Hippocampal formation (tissue), 2 donors: Measurements from ENCODE around the gene AEBP2.
"Not testable (repeated sequence)": the region's sequence is repeated elsewhere in the genome, so short reads cannot be mapped to it uniquely, and the experiment has no call there.

Experiments used
- DNase-seq, 2 donors: peaks; one replicate each; lab custom pipeline; 2025; lab: John Stamatoyannopoulos, UW

AEBP2 gene

DNA sequence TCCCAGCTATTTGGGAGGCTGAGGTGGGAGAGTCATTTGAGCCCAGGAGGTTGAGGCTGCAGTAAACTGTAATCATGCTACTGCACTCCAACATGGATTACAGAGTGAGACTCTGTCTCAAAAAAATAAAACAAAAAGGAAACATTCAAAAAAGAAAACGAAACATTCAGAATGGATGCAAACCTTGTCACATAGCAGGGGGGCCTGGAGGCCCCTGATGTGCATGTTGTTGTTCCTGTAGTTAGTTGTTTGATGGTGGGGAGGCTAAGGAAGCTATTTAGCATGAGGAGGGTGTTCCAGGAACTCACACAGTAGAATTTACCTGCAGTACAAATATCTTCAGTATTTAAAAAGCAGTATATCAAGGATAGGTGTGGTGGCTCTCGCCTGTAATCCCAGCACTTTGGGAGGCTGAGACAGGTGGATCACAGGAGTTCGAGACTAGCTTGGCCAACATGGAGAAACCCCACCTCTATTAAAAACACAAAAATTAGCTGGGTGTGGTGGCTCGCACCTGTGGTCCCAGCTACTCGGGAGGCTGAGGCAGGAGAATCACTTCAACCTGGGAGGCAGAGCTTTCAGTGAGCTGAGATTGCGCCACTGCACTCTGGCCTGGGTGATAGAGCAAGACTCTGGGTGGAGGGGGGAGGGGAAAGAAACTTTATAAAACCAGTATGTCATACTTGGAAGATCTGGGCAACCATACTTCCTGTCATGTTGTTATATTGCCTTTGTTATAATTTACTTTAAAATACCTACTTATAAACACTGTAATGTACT, 17.6 kb upstream of the AEBP2 start:
- DNase-seq = no peak

DNA sequence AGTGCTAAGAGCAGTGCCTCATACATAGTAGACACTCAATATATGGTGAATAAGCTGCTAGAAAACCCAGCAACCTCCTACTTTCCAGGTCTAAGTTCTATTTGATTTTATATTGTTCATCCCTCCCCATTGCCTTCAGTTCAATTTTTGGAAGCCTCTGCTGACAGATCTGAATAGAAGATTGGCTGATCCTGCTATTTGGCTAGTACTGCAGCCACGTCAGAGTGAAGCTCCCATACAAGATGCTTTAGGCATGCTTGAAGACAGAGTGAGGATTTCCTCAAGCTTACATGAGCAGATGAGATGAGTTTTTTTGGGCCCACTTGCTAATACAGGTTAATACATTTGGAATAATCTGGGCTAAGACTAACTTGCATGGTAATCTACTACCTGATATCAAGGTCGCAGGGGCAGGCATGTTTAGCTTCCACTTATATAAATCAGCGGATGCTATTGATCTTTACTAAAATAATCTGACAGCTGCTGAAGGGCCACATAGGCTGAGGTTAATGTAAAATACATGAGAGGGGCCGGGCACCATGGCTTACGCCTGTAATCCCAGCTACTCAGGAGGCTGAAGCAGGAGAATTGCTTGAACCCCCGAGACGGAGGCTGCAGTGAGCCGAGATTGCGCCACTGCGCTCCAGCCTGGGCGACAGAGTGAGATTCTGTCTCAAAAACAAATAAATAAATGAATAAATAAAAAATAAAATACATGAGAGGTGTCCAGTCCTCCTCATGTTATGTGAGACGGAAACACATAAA, 15.9 kb upstream of the AEBP2 start:
- no peak for DNase-seq

DNA sequence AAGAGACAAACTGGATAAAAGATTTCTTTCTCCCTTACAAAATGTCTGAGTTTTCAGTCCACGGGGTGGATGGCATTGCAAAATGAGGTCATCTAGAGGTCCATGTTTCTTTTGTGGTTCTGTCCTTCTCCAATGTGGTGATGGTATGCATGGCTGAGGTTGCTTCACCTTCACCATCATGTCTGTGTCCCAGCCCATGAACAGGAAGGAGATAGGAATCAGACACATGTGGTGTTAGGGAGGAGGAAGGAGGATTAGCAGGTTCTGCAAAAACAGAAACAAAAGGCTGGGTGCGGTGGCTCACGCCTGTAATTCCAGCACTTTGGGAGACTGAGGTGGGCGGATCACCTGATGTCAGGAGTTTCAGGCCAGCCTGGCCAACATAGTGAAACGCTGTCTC, 11.0 kb upstream of the AEBP2 start:
- DNase-seq = no peak

DNA sequence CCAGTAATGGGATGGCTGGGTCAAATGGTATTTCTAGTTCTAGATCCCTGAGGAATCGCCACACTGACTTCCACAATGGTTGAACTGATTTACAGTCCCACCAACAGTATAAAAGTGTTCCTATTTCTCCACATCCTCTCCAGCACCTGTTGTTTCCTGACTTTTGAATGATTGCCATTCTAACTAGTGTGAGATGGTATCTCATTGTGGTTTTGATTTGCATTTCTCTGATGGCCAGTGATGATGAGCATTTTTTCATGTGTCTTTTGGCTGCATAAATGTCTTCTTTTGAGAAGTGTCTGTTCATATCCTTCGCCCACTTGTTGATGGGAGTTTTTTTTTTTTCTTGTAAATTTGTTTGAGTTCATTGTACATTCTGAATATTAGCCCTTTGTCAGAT, 9.8 kb upstream of the AEBP2 start:
- DNase-seq = not testable (repeated sequence)

DNA sequence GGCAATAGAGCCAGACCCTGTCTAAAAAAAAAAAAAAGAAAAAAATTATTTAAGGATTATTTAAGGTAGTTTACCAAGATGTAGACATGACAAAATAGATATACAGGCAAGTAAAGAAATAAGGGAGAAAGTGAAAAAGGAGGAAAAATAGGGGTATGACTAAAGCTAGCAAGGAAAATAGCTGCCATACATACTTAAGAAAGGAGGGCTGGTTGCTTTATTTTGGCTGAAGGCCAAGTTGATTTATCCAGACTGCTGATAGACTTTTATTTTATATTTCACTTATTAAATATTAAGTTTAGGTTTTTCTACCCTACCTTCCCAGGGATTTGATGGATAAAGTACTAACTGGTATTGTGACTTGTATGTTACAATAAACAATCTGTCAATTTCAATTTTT, 8.3 kb upstream of the AEBP2 start:
- DNase-seq = no peak

DNA sequence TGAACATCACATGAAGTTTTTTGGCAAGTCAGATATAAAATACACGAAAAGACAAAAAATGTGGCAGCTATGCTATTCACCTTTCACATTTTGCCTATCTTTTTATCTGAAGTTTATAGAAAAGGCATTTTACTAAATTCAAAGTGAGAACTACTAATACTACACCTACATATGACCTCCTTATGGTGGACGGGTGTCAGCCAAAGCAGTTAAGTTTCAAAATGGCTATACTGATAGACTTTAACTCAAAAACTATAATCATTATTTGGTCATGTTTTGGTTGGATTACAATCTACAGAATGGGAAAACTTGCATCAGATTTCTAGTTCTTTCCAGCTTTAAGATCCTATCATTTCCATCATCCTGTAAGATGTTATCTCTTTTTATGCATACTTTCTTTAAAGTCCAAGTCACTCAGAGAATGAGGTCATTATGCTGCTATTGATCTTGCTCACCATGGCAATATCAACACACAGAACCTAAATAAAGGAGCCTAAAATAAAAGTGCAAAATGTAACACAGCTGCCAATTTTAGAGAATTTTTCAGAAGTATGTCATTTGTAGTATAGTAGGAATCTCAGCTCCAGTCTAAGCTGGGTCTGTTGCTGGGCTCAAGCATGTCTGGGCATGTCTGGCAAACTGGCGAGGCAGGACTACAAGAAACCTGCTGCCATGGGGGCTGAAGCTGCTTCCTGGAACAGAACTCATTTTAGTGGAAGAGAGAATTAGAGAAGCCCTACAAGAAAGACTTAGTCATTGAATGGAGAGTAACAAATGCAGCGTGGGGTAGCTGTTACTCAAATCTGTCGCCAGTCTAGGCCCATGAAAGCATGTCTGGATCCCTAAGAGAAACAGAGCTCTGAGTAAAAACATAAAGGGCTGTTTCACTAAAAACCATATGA, 7.6 kb upstream of the AEBP2 start:
- DNase-seq = no peak

DNA sequence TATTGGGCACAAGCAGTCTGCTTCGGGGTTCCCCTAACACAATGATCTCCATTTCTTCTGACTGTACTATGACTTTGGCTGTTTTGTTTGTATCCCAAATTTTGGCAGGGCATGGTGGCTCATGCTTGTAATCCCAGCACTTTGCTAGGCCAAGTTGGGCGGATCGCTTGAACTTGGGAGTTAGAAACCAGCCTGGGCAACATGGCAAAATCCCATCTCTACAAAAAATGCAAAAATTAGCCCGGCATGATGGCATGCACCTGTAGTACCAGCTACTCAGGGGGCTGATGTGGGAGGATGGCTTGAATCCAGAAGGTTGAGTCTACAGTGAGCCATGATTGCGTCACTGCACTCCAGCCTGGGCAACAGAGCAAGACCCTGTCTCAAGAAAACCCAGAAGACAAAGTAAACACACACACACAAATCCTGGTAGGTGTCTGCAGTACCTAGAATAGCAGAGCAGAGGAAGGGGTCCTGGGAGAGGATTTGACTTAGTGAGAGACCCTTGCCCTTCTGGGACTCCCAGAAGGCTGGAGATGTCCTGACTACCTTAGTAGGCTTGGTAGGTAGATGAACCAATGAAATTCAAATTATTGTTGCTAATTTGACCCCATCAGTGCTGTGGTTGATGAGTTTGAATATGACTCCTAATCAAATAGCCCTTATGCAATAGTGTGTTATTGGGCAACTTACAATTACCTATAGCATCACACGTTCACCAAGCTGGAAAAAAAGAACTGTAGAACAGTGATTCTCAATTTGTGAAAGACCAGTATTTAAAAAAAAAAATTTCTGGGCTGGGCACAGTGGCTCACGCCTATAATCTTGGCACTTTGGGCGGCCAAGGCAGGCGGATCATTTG, 6.8 kb upstream of the AEBP2 start:
- no peak for DNase-seq

DNA sequence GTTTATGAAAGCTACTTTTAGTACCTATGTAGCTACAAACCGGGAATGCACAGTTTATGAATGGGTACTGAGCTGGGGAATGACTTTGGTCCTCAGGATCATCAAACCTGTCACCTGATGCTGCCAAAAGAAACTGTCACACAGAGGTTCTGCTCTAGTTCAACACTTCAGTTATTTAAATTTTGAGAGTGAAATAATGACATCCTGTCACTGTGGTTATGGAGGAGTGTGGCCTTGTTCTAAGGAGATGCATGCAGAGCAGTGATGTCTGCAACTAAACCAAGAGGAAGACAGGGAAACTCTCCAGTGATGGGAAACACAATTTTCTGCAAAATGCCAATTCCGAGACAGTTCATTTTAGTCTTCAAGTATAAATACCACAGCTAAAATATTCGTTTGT, 4.8 kb upstream of the AEBP2 start:
- no peak for DNase-seq

DNA sequence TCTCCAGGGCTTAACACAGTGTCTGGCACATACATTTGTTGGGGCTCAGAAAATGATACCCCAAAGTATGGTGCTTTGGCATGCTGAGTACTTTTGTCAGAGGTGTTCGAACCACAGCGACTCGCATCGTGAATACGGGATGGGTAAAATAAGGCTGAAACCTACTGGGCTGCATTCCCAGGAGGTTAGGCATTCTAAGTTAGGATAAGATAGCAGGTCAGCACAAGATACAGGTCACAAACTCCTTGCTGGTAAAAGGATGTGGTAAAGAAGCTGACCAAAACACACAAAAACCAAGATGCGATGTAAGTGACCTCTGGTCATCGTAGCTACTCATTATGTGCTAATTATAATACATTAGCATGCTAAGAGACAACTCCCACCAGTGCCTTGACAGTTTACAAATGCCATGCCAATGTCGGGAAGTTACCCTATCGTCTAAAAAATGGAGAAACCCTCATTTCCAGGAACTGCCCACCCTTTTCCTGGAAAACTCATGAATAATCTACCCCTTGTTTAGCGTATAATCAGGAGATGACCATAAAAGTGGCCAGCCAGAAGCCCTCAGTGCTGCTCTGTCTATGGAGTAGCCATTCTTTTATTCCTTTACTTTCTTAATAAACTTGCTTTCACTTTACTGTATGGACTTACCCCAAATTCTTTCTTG, 3.3 kb upstream of the AEBP2 start:
- no peak for DNase-seq

DNA sequence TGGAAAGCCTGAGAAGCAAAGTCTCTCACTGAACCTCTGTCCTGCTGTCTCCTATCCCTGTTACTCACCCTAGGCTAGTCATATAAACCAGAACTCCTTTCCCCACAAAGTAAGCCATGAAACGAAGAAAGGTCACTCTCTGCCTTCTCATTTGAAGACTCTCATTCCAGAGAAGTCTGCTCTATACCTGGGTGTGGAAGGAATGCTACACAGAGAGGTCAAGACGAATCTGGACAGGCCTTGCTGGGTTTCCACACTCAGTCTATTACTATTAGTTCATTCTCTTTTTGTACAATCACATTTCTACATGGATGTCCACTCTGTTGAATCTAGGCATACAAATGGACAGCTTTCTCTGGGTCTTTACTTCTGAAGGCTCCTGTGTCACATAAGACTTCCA, 2.4 kb upstream of the AEBP2 start:
- no peak for DNase-seq

DNA sequence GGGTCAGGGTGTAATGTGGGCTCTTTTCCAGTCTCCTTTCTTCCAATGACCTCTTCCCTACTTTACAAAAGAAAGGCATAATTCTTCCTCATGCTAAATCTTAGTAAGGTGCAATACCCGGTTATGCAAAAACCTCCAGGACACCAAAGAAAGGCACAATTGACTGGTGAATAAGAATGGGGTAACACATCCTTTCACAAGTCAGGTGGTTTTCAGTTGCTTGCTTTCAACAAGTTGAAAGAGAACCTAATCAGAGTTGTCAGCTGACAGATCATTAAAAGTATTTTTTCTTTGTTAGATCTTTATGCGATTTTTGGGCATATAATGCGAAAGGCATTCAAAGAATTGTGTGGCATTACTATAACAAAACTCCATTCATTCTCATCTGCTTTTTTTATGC, 1.3 kb upstream of the AEBP2 start:
- no peak for DNase-seq

DNA sequence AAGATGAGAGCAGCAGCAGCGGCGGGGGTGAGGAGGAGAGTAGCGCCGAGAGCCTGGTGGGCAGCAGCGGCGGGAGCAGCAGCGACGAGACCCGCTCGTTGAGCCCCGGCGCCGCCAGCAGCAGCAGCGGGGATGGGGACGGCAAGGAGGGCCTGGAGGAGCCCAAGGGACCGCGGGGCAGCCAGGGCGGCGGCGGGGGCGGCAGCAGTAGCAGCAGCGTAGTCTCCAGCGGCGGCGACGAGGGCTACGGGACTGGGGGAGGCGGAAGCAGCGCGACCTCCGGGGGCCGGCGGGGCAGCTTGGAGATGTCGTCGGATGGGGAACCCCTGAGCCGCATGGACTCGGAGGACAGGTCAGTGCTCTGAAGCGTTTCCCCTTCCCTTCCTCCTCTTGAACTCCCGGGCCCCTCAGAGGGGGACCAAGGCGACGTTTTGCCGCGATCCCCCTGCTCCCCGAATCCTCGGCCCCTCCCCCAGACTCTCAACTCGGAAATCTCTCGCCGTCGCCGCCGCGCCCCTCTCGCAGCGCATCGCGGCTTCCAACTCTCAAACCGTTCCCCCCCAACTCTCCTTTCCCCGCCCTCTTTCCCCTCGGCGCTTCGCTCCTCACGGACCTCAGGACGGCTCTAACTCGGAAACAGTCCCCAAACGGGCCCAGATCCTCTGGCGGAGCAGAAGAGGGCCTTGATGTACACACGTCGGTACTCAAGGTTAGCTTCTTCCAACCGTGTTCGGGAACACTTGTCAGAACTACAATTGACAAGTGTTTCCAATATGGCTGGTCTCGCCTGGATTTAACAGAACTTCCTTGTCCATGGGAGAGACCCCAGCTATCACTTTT, 947 bp downstream of the AEBP2 start:
- DNase-seq = peak; percentile 49 to 51

DNA sequence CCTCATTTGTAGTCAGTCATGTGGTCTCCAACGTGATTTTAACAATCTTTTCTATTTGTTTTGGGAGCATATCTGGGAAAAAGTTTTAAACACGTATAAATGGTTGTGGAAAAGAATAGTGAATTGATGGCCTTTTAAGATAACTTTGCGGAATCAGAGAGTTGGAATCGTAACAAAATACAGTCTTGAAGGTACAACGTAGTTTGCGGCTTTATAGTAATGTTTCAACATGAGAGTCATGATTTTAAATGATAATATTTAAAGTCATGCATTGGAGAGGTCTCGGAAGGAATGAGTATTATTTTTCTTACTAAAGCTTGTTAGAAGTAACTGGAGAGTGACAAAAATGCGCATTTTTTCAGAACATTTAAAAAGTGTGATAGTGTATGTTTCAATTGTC, 1.6 kb downstream of the AEBP2 start:
- no peak for DNase-seq

DNA sequence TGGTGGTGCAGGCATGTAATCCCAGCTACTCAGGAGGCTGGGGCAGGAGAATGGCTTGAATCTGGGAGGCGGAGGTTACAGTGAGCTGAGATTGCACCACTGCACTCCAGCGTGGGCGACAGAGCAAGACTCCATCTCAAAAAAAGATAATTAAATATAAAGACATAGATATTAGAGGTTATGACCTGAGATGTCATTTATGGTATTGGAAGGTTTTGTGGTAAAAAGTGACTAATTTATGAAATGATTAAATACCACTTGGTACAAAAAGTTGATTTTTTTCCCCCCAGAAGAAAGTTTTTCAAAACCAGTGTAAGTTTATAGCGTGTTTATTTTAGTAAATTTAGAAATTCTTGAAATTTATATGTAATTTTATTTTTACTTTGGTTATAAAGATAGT, 4.3 kb downstream of the AEBP2 start:
- DNase-seq = no peak

DNA sequence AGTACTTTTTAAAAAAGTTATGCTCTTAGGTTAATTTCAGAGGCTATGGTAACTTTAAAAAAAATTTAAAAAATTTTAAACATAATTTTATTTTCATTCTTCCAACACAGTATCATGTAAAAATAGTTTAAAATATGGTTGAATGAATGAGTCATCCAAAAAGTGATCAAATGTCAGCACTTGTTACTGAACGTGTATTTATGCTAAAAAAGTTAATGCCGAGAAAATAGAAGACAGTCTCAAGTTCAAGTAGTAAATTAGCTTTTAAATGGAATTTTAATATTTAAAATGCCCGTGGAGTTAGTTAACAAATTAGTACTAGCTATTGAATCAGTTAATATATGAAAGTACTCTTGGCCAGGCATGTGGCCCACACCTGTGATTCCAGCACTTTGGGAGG, 4.8 kb downstream of the AEBP2 start:
- DNase-seq = no peak

DNA sequence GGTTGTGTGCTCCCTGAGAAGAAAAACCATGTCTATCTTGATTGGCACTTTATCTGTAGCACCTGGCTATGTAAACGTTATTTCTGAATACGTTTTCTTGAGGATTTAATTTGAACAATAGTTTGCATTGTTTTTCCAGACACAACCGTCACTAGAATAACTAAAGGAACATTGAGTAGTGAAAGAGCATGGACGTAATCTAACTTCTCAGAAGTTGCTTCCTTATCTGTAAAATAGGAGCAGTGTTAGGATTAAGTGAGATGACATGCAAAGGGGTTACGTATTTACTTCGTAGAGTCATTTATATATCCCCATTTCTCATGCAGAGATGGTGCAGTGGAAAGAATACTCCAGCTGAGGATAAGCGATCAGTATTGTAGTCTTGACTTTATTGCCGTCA, 8.1 kb downstream of the AEBP2 start:
- no peak for DNase-seq

DNA sequence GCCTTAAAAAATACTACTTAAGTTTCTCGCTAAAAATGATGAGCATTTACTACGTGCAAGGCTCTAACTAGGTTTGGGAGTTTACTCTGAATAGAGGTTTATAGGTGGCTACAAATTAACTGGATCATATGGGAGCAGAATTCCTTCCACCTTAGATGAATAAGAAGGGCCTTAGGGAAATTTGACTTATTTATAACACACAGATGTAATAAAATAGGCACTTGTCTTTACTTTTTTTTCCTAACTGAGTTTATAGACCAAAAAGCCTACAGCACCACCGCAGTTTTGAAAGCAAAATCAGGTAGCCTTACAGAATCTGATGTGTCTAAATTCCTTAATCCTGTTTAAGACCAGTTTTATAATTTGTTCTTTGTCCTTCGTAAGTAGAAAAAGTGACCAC, 10.5 kb downstream of the AEBP2 start:
- no peak for DNase-seq

DNA sequence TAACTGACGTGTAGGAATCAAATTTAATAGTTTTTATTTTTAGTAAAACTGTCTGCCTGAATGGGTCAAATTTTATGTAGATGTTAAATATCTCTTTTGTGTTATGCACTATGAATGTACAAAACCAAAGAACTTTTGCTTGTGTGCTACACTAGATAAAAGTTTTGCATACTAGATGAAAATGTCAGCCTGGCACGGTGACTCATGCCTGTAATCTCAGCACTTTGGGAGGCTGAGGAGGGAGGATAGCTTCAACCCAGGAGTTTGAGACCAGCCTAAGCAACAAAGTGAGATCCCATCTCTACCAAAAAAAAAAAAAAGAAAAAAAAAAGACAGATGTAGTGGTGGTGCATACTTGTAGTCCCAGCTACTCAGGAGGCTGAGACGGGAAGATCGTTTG, 11.1 kb downstream of the AEBP2 start:
- DNase-seq = no peak

DNA sequence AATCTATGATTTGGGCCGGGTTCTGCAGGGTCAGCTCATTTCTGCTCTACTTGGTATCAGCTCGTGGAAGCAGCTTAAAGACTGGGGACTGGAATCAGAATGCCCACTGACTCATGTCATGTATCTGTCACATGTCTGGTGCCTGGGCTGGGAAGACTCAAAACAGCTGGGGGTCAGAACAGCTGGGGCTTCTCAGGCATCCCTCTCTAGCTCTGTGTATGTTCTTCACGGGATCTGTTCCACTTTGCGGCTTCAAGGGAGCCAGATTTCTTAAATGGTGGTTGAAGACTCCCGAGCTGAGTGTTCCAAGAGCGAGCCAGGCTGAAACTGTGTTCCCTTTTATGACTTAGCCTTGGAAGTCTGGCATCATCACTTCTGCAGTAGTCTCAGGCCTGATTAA, 11.9 kb downstream of the AEBP2 start:
- no peak for DNase-seq

DNA sequence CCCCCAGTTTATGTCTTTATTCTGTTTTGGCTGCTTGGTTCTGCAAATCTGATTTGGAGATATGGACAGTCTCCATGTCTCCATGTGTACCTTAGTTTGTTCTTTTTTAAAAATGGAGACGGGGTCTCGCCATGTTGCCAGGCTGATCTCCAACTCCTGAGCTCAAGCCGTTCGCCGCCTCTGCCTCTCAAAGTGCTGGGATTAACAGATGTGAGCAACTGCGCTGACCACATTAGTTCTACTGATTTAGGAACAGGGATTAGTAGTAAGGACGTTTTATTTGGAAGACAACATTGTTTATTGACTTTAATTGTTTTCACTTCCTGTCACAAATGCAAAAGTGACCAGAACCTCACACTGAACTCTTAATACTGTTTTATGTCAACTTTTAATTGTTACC, 14.7 kb downstream of the AEBP2 start:
- no peak for DNase-seq
